Stimulated activated CD8-positive, alpha-beta memory T cell treated with anti-CD3 and anti-CD28 coated beads, Interleukin-4, amount 100 ng/mL, for 4 hours (primary cell): ENCODE data around the gene MCMBP.
"Not testable (repeated sequence)": the region's sequence is repeated elsewhere in the genome, so short reads cannot be mapped to it uniquely, and the experiment has no call there.

Experiments
- DNase-seq, 2 donors: peaks; one replicate each; pipeline ENCODE4 v3.0.0-alpha.2; 2020; ENCODE audit warnings: low read depth in 2 of 2, low spot score in 1 of 2

The MCMBP gene

DNA sequence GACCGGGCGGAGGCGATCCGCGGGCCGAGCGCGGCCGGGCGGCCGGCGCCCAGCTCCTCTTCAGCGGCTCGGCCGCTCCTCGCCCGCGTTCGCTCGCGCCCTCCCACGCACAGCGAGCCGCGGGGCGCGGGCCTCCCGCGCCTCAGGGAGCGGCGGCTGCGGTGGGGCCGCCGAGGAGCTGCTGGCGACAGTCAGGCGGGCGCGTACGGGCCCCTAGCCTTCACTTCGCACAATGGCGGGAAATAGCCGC is at the start of gene MCMBP:
TSS of gene MCMBP (minus strand) at position 234 of the 250 bp plus-strand sequence. CDS start 259 bp downstream, outside the sequence.
- no peak for DNase-seq

GRCh38 chr10:119919826-119920225 is 47.2 kb upstream of the MCMBP start:
- no peak for DNase-seq

GRCh38 chr10:119919271-119919670 is 46.6 kb upstream of the MCMBP start:
- no peak for DNase-seq

GRCh38 chr10:119917777-119918176 is 45.1 kb upstream of the MCMBP start:
- no peak for DNase-seq

- DNase-seq = no peak
These were observed 38.0 kb upstream of the MCMBP start for GRCh38 chr10:119910689-119911088.

DNA sequence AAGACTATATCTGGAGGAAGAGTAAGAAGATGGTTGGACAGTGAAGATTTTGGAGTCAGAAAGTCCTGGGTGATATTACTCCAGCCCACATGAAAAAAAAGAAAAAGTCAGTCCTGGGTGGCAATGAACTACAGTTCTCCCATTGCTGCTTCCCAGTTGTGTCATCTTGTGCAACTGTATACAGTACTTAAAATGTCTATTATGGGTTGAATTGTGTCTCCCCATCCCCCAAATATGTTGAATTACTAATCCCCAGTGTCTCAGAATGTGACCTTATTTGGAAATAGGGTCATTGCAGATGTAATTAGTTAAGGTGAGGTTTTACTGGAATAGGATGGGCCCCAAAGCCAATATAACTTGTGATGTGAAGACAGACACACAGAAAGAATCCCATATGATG is 35.5 kb upstream of the MCMBP start:
- DNase-seq = no peak

- not testable (repeated sequence) for DNase-seq
These were observed 35.1 kb upstream of the MCMBP start for GRCh38 chr10:119907695-119908094.

DNA sequence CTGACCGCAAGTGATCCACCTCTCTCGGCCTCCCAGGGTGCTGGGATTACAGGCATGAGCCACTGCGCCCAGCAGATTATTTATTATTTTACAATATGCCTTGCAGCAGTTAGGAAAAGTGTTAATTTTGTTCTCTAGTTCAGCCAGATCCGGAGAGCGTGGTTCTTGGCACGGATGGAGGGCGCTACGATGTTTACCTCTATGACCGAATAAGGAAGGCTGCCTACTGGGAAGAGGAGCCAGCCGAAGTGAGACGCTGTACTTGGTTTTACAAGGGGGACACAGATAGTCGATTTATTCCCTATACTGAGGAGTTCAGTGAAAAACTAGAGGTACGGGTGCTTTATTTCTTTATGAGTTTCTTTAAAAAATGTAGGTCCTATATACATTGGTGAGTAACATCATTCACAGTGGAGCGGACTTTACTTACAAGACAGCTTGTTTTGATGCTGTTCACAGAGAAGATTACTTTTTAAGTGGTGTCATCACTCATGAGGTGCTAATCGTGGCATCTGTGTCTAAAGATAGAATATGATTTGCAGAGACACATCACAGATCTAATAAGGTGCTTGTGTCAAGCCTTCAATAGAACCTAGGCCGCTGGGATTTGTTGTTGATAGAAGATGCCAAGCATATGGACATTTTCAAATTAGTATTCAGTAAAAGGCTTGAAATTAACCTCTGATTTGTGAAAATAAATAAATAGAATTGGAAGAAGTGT is 31.5 kb upstream of the MCMBP start:
- no peak for DNase-seq

DNA sequence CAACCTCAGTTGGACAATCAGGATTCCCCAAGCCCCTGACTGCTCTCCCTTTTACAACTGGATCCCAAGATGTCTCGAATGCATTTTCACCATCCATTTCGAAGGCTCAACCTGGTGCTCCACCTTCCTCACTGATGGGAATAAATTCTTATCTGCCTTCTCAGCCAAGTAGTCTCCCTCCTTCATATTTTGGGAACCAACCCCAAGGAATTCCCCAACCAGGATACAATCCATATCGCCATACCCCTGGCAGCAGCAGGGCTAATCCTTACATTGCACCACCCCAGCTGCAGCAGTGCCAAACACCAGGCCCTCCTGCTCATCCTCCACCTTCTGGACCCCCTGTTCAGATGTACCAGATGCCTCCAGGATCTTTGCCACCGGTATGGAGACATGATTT is 25.9 kb upstream of the MCMBP start:
- no peak for DNase-seq

DNA sequence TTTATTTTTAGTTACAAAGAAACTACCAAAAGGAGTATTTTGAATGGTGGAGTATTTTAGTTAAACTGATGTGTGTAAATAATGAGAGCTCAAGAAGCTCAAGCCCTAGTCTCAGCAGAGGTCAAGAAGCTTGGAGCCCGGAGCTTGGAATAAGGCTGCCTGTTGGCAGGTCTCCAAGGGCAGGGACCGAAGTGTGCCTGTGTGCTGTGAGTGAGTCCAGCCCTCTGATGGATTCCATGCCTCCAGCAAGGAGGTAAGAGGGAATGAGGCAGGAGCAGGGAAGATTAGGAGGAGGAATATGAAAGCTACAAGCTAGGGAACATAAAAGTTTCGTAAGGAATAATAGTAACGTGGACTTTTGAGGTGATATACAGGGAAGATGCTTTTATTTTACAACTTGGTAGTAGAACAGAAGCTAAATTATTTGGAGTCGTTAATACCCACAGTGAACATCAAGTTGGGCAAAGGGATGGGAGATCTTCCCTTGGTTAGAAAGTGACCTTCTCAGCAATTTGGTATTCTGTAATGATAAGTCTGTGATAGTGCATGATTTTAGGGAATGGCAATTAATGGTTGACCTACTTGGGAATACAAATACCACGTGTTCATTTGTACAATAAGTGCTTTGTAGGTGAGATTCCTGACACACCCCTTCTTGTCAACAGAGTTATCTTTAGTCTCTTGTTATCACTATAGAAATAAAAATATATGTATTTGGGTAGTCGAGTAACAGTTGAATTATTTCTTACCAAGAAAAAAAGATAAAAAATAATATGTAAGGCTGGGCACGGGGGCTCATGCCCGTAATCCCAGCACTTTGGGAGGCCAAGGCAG is 24.5 kb upstream of the MCMBP start:
- DNase-seq = no peak

GRCh38 chr10:119896061-119896655 is 23.5 kb upstream of the MCMBP start:
- DNase-seq = no peak

DNA sequence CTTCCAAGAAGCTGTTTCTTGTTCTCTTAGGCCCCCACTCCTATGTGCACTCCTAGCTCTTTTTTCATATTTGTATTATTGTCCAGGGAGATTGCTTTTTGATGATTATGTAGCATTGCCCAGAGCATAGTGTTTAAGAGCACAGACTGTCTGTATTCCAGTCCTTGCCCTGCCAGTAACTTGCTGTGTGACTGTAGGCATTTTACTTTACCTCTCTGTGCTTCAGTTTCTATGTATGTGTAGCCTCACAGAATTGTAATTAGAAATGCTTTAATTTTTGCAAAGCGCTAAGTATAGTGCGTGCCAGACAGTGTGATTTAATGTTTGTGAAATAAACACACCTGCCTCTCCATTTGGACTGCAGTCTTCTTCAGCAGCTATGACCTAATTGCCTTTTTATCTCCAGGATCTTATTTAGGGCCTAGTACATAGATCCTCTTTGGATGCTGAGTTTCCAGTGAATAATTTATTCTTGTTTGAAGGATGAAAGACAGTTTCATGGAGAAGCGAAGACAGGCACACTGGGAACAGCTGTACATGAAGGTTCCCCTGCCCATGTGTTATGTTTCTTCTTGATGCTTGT is 21.3 kb upstream of the MCMBP start:
- no peak for DNase-seq

DNA sequence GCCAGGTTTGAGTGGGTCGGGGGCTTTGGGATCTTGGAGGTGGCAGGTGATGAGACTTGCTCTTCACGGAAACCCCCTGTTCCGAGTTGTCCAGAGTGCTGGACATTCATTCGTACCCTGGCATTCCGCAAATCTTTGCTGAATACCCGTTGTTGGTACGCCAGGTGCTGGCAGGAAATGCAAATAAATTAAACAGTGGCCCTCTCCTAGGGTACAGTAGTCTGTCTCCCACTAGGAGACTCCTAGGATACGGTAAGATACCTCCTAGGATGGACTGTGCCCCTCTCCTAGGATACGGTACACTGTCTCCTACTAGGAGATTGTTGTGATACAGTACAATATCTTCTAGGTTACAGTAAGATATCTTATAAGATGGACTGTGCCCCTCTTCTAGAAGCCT is 20.4 kb upstream of the MCMBP start:
- no peak for DNase-seq

DNA sequence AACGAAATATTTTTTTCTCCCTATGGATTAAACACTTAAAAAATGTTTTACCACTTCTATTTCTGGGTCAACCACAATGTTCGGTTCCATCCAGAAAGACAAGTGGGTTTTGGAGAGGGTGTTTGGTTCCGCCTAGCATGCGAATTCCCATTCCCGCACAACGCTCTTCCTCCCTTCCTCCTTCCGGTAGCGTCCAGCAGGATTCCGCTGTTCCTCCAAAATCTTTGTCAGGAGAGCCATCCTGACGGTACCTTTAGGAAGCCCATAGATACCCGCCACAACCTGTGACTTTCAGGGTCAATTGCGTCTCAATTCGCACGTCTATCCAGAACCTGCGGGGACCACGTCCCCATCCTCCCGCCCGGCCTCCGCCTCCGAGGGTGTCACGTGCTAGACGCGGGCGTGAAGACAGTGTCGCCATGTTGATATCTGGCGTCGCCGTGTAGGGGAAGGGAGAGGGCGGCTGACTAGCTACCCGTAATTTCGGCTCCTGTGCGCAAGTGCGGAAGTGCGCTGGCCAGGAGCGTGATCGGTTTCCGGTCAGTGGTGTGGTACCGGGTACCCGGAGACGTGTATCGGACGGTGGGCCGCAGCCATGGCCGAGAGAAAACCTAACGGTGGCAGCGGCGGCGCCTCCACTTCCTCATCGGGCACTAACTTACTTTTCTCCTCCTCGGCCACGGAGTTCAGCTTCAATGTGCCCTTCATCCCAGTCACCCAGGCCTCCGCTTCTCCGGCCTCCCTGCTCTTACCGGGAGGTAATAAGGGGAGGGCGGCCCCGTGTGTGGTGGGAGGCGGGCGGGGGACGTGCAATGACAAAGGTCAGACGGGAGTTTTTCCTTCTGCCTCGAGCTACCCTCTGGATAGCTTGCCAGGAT is 19.8 kb upstream of the MCMBP start, which contains the start of gene SEC23IP:
TSS of gene SEC23IP (plus strand) at position 543 of the 878 bp plus-strand sequence. CDS start at position 596, 53 bp downstream.
- peak; percentile 82 to 83 for DNase-seq

DNA sequence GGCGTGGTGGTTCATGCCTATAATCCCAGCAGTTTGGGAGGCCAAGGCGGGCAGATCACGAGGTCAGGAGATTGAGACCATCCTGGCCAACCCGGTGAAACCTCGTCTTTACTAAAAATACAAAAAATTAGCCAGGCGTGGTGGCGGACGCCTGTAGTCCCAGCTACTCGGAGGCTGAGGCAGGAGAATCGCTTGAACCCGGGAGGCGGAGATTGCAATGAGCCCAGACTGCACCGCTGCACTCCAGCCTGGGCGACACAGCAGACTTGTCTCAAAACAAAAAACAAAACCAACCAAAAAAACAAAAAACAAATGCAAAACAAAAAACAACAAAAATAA is 19.2 kb upstream of the MCMBP start:
- DNase-seq = not testable (repeated sequence)

- not testable (repeated sequence) for DNase-seq
These were observed 17.7 kb upstream of the MCMBP start for GRCh38 chr10:119890307-119890706.

DNA sequence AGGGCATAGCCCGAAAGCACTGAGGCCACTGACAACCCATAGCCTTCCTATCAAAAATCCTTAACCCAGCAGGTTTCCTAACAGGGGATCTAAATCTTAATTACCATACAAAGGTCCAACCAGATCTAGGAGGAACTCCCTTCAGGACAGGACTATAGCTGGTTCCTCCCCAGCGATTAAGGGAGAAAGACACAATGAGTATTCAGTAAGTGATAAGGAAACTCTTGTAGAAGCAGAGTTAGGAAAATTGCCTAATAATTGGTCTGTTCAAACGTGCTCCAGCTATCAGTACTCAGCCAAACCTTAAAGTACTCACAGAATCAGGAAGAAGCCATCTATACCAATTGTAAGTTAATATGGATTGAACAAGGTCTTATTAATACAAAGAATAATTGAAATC is 16.6 kb upstream of the MCMBP start:
- not testable (repeated sequence) for DNase-seq

- DNase-seq = not testable (repeated sequence)
These were observed 16.1 kb upstream of the MCMBP start for GRCh38 chr10:119888715-119889114.

DNA sequence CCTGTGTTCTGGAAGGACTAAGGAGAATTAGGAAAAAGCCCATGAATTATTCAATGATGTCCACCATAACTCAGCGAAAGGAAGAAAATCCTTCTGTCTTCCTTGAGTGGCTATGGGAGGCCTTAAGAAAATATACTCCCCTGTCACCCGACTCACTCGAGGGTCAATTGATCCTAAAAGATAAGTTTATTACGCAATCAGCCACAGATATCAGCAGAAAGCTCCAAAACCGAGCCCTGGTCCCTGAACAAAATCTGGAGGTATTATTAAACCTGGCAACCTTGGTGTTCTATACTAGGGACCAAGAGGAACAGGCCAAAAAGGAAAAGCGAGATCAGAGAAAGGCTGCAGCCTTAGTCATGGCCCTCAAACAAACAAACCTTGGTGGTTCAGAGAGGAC is 13.4 kb upstream of the MCMBP start:
- DNase-seq = not testable (repeated sequence)

- not testable (repeated sequence) for DNase-seq
These were observed 11.4 kb upstream of the MCMBP start for GRCh38 chr10:119883901-119884611.
